AG09319 (cell line): ENCODE measurements around the gene ARL14EP.

ENCODE experiments used
- DNase-seq: peaks from one replicate; pipeline ENCODE4 v3.0.0-alpha.2; 2010; ENCODE audit warnings: low read depth; ENCODE audit errors: extremely low read depth
- CTCF ChIP-seq: IDR thresholded peaks from 2 replicates; pipeline ENCODE4 v1.5.1; 2011; ENCODE audit warnings: low read depth, mild to moderate bottlenecking, inconsistent platforms, low read length, moderate library complexity

The ARL14EP gene

GRCh38 chr11:30322826-30323710 is at the start of gene ARL14EP:
ARL14EP (plus strand) TSS chr11:30323104; CDS start chr11:30330949, 7,845 bp downstream.
- DNase-seq, result peak; percentile 91
- TF ChIP-seq CTCF, result no peak

DNA sequence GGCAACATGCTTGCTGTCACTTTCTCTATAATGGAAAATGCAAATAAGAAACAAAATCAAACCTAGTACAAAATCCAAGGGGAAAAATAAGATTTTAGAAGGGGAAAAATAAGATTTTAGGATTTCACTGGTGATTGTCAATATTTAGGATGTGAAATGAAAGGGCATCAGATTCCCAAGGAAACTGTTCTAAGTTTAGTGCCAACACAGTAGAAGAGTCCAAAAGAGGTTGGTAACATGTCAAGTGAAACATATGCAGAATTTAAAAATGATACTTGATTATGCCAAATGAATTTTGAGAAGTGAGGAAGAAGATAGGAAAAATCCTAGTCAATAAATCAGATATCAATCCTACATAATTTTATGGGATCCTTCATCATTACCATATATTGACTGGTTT is 45.7 kb upstream of the ARL14EP start:
- TF ChIP-seq CTCF, result no peak
- no peak for DNase-seq

GRCh38 chr11:30279796-30280195 is 43.1 kb upstream of the ARL14EP start:
- TF ChIP-seq CTCF, result no peak
- no peak for DNase-seq

- TF ChIP-seq CTCF, result no peak
- DNase-seq, result no peak
Observed at GRCh38 chr11:30281476-30282288, 41.2 kb upstream of the ARL14EP start.

DNA sequence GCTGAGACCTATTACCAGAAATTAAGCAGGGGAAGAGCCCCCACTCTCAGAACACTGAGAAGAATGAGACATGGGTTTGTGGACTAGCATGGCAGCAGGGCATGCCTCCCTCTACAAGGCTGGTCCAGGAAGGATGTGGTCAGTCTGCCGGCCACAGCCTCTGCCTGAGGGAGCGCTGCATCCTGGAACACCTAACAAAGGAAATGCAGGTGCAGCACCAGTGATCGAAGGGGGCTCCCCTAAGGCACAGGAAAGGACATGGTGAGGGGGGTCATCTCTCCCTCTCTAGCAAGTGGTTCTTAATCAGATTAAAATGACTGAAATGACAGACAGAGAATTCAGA is 40.6 kb upstream of the ARL14EP start:
- no peak for DNase-seq
- TF ChIP-seq CTCF, result no peak

DNA sequence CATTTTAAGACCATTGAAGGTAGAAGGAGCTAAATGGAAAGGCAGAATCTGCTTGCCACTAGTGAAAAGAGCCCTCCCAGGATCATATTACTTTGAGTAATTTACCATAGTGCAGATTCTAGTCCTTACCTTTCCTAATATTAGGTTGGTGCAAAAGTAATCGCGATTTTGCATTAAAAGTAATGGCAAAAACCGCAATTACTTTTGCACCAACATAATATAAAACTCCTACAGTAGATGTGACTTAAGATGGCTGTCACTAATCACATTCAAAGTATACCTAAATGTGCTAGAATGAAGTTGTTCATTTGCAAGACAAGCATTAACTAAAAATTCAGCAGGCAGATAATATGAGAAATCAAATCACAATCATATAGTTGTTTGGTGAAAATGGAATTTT is 38.1 kb upstream of the ARL14EP start:
- no peak for DNase-seq
- no peak for TF ChIP-seq CTCF
